IMR-90 (cell line): ENCODE measurements around the gene KRTAP3-1.

ENCODE experiments used
- FOS ChIP-seq: fragments of 150-350 bp; IDR thresholded peaks from 2 replicates; pipeline ENCODE4 v1.6.1; 2016; ENCODE audit warnings: low read depth, low read length
- MAZ ChIP-seq: IDR thresholded peaks from 2 replicates; pipeline ENCODE4 v1.6.1; 2012; ENCODE audit warnings: low read depth, mild to moderate bottlenecking, low read length, improper control_type of control experiment, moderate library complexity, borderline replicate concordance
- MXI1 ChIP-seq: IDR thresholded peaks from 2 replicates; pipeline ENCODE4 v1.6.1; 2012; ENCODE audit warnings: low read depth, mild to moderate bottlenecking, low read length, moderate library complexity, borderline replicate concordance
- POLR2A ChIP-seq: IDR thresholded peaks from 2 replicates; pipeline ENCODE4 v1.6.1; 2012; ENCODE audit warnings: mild to moderate bottlenecking, low read depth, low read length
- RAD21 ChIP-seq: IDR thresholded peaks from 2 replicates; pipeline ENCODE4 v1.6.1; 2012; ENCODE audit warnings: low read length, improper control_type of control experiment
- RCOR1 ChIP-seq: IDR thresholded peaks from 2 replicates; pipeline ENCODE4 v1.6.1; 2012; ENCODE audit warnings: mild to moderate bottlenecking, low read length, improper control_type of control experiment; ENCODE audit not compliant: insufficient replicate concordance
- RFX5 ChIP-seq: IDR thresholded peaks from 2 replicates; pipeline ENCODE4 v1.8.0; 2012; ENCODE audit warnings: low read depth, mild to moderate bottlenecking, low read length, moderate library complexity
- SMC3 ChIP-seq: fragments of 150-350 bp; IDR thresholded peaks from 2 replicates; pipeline ENCODE4 v1.6.1; 2016; ENCODE audit warnings: low read depth, mild to moderate bottlenecking, antibody characterized with exemption, low read length, moderate library complexity
- USF2 ChIP-seq: fragments of 150-350 bp; IDR thresholded peaks from 2 replicates; pipeline ENCODE4 v1.6.1; 2017; ENCODE audit warnings: mild to moderate bottlenecking, antibody characterized with exemption, low read length, low read depth
- TF ChIP-seq, protein P1 (sequence below): conservative IDR thresholded peaks from 2 replicates; pipeline ENCODE4 v1.5.1; 2012; ENCODE audit warnings: mild to moderate bottlenecking, low read depth, low read length, improper control_type of control experiment

- TF ChIP-seq USF2 (no peak), RCOR1 (no peak), MXI1 (no peak), RFX5 (no peak), FOS (no peak), RAD21 (no peak), MAZ (no peak), POLR2A (no peak), SMC3 (no peak)
- TF ChIP-seq, protein P1, sequence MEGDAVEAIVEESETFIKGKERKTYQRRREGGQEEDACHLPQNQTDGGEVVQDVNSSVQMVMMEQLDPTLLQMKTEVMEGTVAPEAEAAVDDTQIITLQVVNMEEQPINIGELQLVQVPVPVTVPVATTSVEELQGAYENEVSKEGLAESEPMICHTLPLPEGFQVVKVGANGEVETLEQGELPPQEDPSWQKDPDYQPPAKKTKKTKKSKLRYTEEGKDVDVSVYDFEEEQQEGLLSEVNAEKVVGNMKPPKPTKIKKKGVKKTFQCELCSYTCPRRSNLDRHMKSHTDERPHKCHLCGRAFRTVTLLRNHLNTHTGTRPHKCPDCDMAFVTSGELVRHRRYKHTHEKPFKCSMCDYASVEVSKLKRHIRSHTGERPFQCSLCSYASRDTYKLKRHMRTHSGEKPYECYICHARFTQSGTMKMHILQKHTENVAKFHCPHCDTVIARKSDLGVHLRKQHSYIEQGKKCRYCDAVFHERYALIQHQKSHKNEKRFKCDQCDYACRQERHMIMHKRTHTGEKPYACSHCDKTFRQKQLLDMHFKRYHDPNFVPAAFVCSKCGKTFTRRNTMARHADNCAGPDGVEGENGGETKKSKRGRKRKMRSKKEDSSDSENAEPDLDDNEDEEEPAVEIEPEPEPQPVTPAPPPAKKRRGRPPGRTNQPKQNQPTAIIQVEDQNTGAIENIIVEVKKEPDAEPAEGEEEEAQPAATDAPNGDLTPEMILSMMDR, result no peak
Measured at GRCh38 chr17:41012326-41013120, 3.6 kb upstream of the KRTAP3-1 start.
